GM12878 (cell line): Measurements from ENCODE around the gene NOTCH3. TPM values are rescaled to one million over a fixed set of nuclear protein-coding genes. Genes with fewer than 3 reads are reported as not detected.

Source experiments
- ATAC-seq: fragments of 200-7000 bp; cut with Tn5 transposase; 3 replicates; pipeline ENCODE4 v1.9.1; 2020; ENCODE audit warnings: mild to moderate bottlenecking, moderate library complexity
- BruUV-seq: library from RNA; stranded (reverse); fragments of 400-500 nt; replicated peaks from 2 replicates; lab custom pipeline; 2021; lab: Mats Ljungman, UMichigan
- CTCF ChIA-PET: fragments of 300-600 bp; sonication (Branson Sonifier 250); formaldehyde crosslinking; extraction: SDS; loops from one replicate; lab custom pipeline; 2021; ENCODE audit warnings: inconsistent platforms; lab: Yijun Ruan, JAX
- POLR2A ChIA-PET: fragments of 350-600 bp; formaldehyde crosslinking; extraction: SDS; loops from one replicate; lab custom pipeline; 2021; ENCODE audit warnings: inconsistent platforms; lab: Charles Lee
- RAD21 ChIA-PET: fragments of 300-600 bp; sonication (Branson Sonifier 250); formaldehyde crosslinking; loops from one replicate; lab custom pipeline; 2023; ENCODE audit warnings: antibody characterized with exemption; ENCODE audit not compliant: unreplicated experiment; lab: Charles Lee
- SMC1A ChIA-PET: fragments of 300-600 bp; sonication (Branson Sonifier 250); formaldehyde crosslinking; loops from one replicate; lab custom pipeline; 2023; ENCODE audit not compliant: unreplicated experiment, uncharacterized antibody; lab: Charles Lee
- DNase-seq: peaks from one replicate; pipeline ENCODE4 v3.0.0-alpha.2; 2011; ENCODE audit warnings: low read depth, low spot score
- FAIRE-seq: peaks from 3 replicates; lab custom pipeline; 2011; peaks lifted over from hg19 to GRCh38; lab: Jason Lieb, UNC
- H2AFZ ChIP-seq: 2 replicates; pipeline ENCODE4 v1.6.0; 2011; ENCODE audit warnings: low read depth, low read length, control low read depth; ENCODE audit not compliant: control insufficient read depth
- H3K27ac ChIP-seq: 2 replicates; pipeline ENCODE4 v1.5.1; 2011; ENCODE audit warnings: control low read depth; ENCODE audit not compliant: control insufficient read depth, insufficient read depth
- H3K27me3 ChIP-seq, 2 experiments: replicated peaks in 1 of 2; 2 replicates each; pipeline versions ENCODE4 v1.6.0 to v1.6.1; 2011; ENCODE audit warnings: low read length in 1 of 2; ENCODE audit not compliant: control insufficient read depth in 2 of 2, insufficient read depth in 2 of 2
- H3K36me3 ChIP-seq, 2 experiments: 2 replicates each; pipeline ENCODE4 v1.5.1; 2011; ENCODE audit warnings: low read length in 1 of 2; ENCODE audit not compliant: control insufficient read depth in 2 of 2, insufficient read depth in 2 of 2
- H3K4me1 ChIP-seq: 2 replicates; pipeline ENCODE4 v1.6.1; 2011; ENCODE audit warnings: mild to moderate bottlenecking, low read length, moderate library complexity, mixed read lengths; ENCODE audit not compliant: control insufficient read depth, insufficient read depth
- H3K4me2 ChIP-seq: 2 replicates; pipeline ENCODE4 v1.6.0; 2011; ENCODE audit warnings: control low read depth; ENCODE audit not compliant: control insufficient read depth, insufficient read depth
- H3K4me3 ChIP-seq: fragments of 200-600 bp; sonication (generic); 2 replicates; pipeline ENCODE4 v1.5.1; 2016
- H3K79me2 ChIP-seq: 2 replicates; pipeline ENCODE4 v1.6.0; 2011; ENCODE audit warnings: low read length; ENCODE audit not compliant: control insufficient read depth, insufficient read depth
- H3K9ac ChIP-seq: 2 replicates; pipeline ENCODE4 v1.8.0; 2011; ENCODE audit warnings: low read length, control low read depth, mixed read lengths; ENCODE audit not compliant: control insufficient read depth, insufficient read depth
- H3K9me3 ChIP-seq: replicated peaks from 3 replicates; pipeline ENCODE4 v1.5.1; 2011; ENCODE audit warnings: mild to moderate bottlenecking, low read length; ENCODE audit not compliant: control insufficient read depth, insufficient read depth
- H4K20me1 ChIP-seq: 2 replicates; pipeline ENCODE4 v1.6.0; 2011; ENCODE audit not compliant: control insufficient read depth, insufficient read depth
- BHLHE40 ChIP-seq, 2 experiments: fragments of 450-650 bp in 1 of 2; IDR thresholded peaks; 2 replicates each; pipeline ENCODE4 v1.6.1; 2011 to 2017; ENCODE audit warnings: low read depth in 2 of 2, borderline replicate concordance in 1 of 2, improper control_type of control experiment in 1 of 2, low read length in 1 of 2, mild to moderate bottlenecking in 1 of 2
- BMI1 ChIP-seq: fragments of 450-650 bp; IDR thresholded peaks from 2 replicates; pipeline ENCODE4 v1.6.1; 2016; ENCODE audit warnings: mild to moderate bottlenecking, moderate library complexity, borderline replicate concordance
- CBX5 ChIP-seq: sonication (generic); IDR thresholded peaks from 2 replicates; pipeline ENCODE4 v1.6.1; 2016; ENCODE audit warnings: low read depth, moderate library complexity, mild to moderate bottlenecking, inconsistent platforms
- CHD4 ChIP-seq: fragments of 200-600 bp; sonication (generic); IDR thresholded peaks from 2 replicates; pipeline ENCODE4 v1.6.1; 2016; ENCODE audit warnings: mild to moderate bottlenecking
- KAT2A ChIP-seq: conservative IDR thresholded peaks from 2 replicates; pipeline ENCODE4 v1.6.1; 2011; ENCODE audit warnings: low read depth, low read length; ENCODE audit not compliant: control insufficient read depth
- RELA ChIP-seq: fragments of 450-650 bp; IDR thresholded peaks from 2 replicates; pipeline ENCODE4 v1.8.0; 2014; ENCODE audit warnings: borderline replicate concordance; ENCODE audit not compliant: partially characterized antibody
- SMAD5 ChIP-seq: IDR thresholded peaks from 2 replicates; pipeline ENCODE4 v1.6.1; 2016; ENCODE audit warnings: antibody characterized with exemption, low read depth
- YBX1 ChIP-seq: fragments of 450-650 bp; IDR thresholded peaks from 2 replicates; pipeline ENCODE4 v1.6.1; 2016; ENCODE audit warnings: antibody characterized with exemption
- ZBTB33 ChIP-seq: fragments of 450-650 bp; IDR thresholded peaks from 2 replicates; pipeline ENCODE4 v1.6.1; 2017; ENCODE audit warnings: mild to moderate bottlenecking
- WGBS: methylation state at CpG from one replicate; pipeline ENCODE4 v1.1.6; 2016; ENCODE audit warnings: low lambda C conversion rate; ENCODE audit not compliant: insufficient replicate concordance, insufficient coverage; ENCODE audit errors: missing lambda C conversion rate; 5-methylcytosine and 5-hydroxymethylcytosine counted together
- in situ Hi-C: fragments of 300-500 bp; cut with MboI; formaldehyde crosslinking; loops from 9 replicates; pipeline ENCODE4 v1.14.3; 2018; ENCODE audit warnings: mixed read lengths
- intact Hi-C: fragments of 100-400 bp; cut with micrococcal nuclease; formaldehyde crosslinking; loops from one replicate; pipeline ENCODE4 v1.14.2; 2022; ENCODE audit not compliant: unreplicated experiment
- polyA plus RNA-seq, 11 experiments: library from polyadenylated mRNA; depleted of rRNA in 4 of 11; unstranded in 6 of 11; stranded (reverse) in 5 of 11; fragments of >200 nt; fragmentation: Nextera tagmentation in 4 of 11; fragmentation: Illumina TruSeq in 1 of 11; extraction: Ambion mirVana in 4 of 11; extraction: Trizol in 1 of 11; gene quantifications; 1 replicate in 1 of 11; 2 replicates in 10 of 11; pipeline versions ENCODE4 v1.2.1 to v1.2.3, GENCODE V29; 2011 to 2016; ENCODE audit warnings: inconsistent platforms in 2 of 11, missing spikeins in 2 of 11, low read depth in 1 of 11
- total RNA-seq, 4 experiments: library from RNA; depleted of rRNA in 3 of 4; stranded (reverse); fragments of >200 nt in 3 of 4; fragmentation: Illumina TruSeq in 1 of 4; extraction: Trizol in 1 of 4; gene quantifications; 2 replicates each; pipeline versions ENCODE4 v1.2.1 to v1.2.3, GENCODE V29; 2013 to 2021

Gene NOTCH3
- total and polyA plus RNA-seq, 10 of the 15 experiments (the other 5 are each of a cell fraction or from before 2014, with no cell fraction given): 0.01 to 0.42 (median 0.10) TPM; not detected in 5

DNA sequence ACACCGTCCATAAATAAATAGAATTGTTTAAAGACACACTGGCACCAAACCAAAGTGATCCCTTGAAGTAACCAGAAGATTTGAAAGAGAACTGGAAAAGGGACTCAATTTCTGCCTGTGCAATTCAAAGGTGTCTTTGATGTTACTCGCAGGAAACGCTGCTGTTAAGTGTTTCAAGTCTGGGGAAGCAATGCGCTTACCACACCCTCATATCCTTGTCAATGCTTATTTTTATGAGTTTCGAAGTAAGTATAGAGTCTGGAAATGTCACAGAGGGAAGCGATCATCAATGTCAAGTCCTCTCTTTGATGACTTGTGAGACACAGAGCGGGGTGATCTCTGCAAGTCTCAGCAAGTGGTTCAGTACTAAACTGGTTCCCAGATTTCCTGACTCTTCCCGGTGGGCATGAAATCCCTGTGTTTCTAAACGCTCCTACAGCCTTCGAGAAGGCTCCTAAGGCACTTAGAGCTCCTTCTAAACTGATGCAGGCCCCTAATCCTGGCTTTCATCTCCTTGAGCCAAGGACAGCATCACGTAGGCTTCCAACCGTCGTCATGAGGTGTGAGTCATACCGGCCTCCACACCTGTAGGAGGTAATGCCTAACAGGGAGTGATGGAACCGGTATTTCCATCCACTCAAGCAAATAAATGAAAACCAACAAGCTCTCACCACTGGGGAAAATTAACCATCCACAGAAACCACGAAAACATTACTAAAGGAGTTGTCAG lies 70.8 kb downstream of the NOTCH3 start:
- in situ Hi-C loops (no loop called here), intact Hi-C loops (no loop called here)
- H3K79me2 ChIP-seq: no peaks in the 10 kb centered on the region
- no peak overlapping the region for H3K4me2 ChIP-seq
- H3K36me3 ChIP-seq: no peaks in the 10 kb centered on the region
- no peak overlapping the region for H3K27ac ChIP-seq
- TF ChIP-seq RELA: no peak
- TF ChIP-seq BMI1: no peak
- no peak for TF ChIP-seq CBX5
- TF ChIP-seq SMAD5: no peak
- TF ChIP-seq KAT2A: no peak
- TF ChIP-seq YBX1: no peak
- no peak for TF ChIP-seq BHLHE40 (IDR thresholded peaks at IDR 0.05; ENCODE audit: borderline replicate concordance in 1 of 2, low read depth in 2 of 2, low read length in 1 of 2)
- TF ChIP-seq ZBTB33: no peak
- no peak for TF ChIP-seq CHD4
- ChIA-PET RAD21 (no interaction called here), SMC1A (no interaction called here), POLR2A (no interaction called here), CTCF (no interaction called here)
- no peak overlapping the region for H3K9ac ChIP-seq
- DNase-seq (no peak), FAIRE-seq (no peak), ATAC-seq (no peak)
- 50% methylated on average over 16 of the region's 16 CpGs for WGBS
- H4K20me1 ChIP-seq: no peaks in the 10 kb centered on the region
- no peak overlapping the region for H2AFZ ChIP-seq
- no TSS peak for BruUV-seq
- H3K27me3 ChIP-seq: no peaks in the 10 kb centered on the region
- H3K4me1 ChIP-seq: no peaks in the 10 kb centered on the region
- H3K9me3 ChIP-seq: no peaks in the 10 kb centered on the region
- no peak overlapping the region for H3K4me3 ChIP-seq
